Cardiac muscle cell (in vitro differentiated cells and primary cell): ENCODE results near the gene KDM3B. TPM values are rescaled to one million over a fixed set of nuclear protein-coding genes. Genes with fewer than 3 reads are reported as not detected.
A peak's percentile ranks its signal among the peaks of the same experiment; 100 is the strongest.

Source experiments
- DNase-seq, 2 donors: peaks; one replicate each; pipeline versions ENCODE4 v3.0.0 to v3.0.0-alpha.2; 2010 to 2017; ENCODE audit warnings: low read depth in 1 of 2, low spot score in 1 of 2
- H3K27ac ChIP-seq: fragments of 200-600 bp; sonication (generic); 2 replicates; pipeline ENCODE4 v1.5.1; 2016
- H3K27me3 ChIP-seq: fragments of 200-600 bp; sonication (generic); 2 replicates; pipeline ENCODE4 v1.6.0; 2016; ENCODE audit warnings: control low read depth
- H3K36me3 ChIP-seq: fragments of 200-600 bp; sonication (generic); 2 replicates; pipeline ENCODE4 v1.5.1; 2016; ENCODE audit warnings: control low read depth
- H3K4me1 ChIP-seq: fragments of 200-600 bp; sonication (generic); 2 replicates; pipeline ENCODE4 v1.8.1; 2017; ENCODE audit warnings: low read depth, mild to moderate bottlenecking, mixed run types
- H3K4me3 ChIP-seq: fragments of 200-600 bp; sonication (generic); 2 replicates; pipeline ENCODE4 v1.5.1; 2016; ENCODE audit warnings: mild to moderate bottlenecking
- H3K9me3 ChIP-seq: fragments of 200-600 bp; sonication (generic); 2 replicates; pipeline ENCODE4 v1.5.1; 2017; ENCODE audit warnings: low read depth, mild to moderate bottlenecking, control low read depth
- CTCF ChIP-seq: IDR thresholded peaks from 2 replicates; pipeline ENCODE4 v1.5.1; 2012; ENCODE audit warnings: low read depth, mild to moderate bottlenecking, low read length
- polyA plus RNA-seq: library from polyadenylated mRNA; unstranded; fragments of >200 nt; fragmentation: Nextera tagmentation; extraction: Ambion mirVana; gene quantifications from 2 replicates; pipeline ENCODE4 v1.2.1, GENCODE V29; 2016
- total RNA-seq: library from RNA; depleted of rRNA; stranded (reverse); fragments of >200 nt; gene quantifications from 2 replicates; pipeline ENCODE4 v1.2.3, GENCODE V29; 2016

Gene KDM3B
- total and polyA plus RNA-seq, 2 experiments from 2014 or later, result 36.5 to 99.2 TPM

- H3K27ac ChIP-seq, result no peak overlapping the region
- H3K36me3 ChIP-seq, result peaks cover 13% of the 10 kb centered on the region
- no peak for TF ChIP-seq CTCF
- no peaks in the 10 kb centered on the region for H3K27me3 ChIP-seq
- peaks cover 9% of the 10 kb centered on the region for H3K4me1 ChIP-seq
- no peaks in the 10 kb centered on the region for H3K9me3 ChIP-seq
- H3K4me3 ChIP-seq, result peak overlapping the region; percentile 58
- DNase-seq, result no peak
Measured at GRCh38 chr5:138440159-138441073, 87.9 kb downstream of the KDM3B start.

- no peaks in the 10 kb centered on the region for H3K27me3 ChIP-seq
- peaks cover 5% of the 10 kb centered on the region for H3K36me3 ChIP-seq
- no peaks in the 10 kb centered on the region for H3K9me3 ChIP-seq
- no peak for TF ChIP-seq CTCF
- H3K4me1 ChIP-seq, result peaks cover 9% of the 10 kb centered on the region
- no peak for DNase-seq
- no peak overlapping the region for H3K27ac ChIP-seq
- no peak overlapping the region for H3K4me3 ChIP-seq
Measured at GRCh38 chr5:138441221-138441620, 88.7 kb downstream of the KDM3B start.

GRCh38 chr5:138444078-138444773 is 91.7 kb downstream of the KDM3B start:
- Histone ChIP-seq H3K27ac (no peak overlapping the region), H3K9me3 (no peaks in the 10 kb centered on the region), H3K36me3 (no peaks in the 10 kb centered on the region), H3K4me1 (peaks cover 9% of the 10 kb centered on the region), H3K27me3 (no peaks in the 10 kb centered on the region), H3K4me3 (no peak overlapping the region)
- no peak for DNase-seq
- TF ChIP-seq CTCF, result no peak

GRCh38 chr5:138444774-138445546 is 92.5 kb downstream of the KDM3B start:
- Histone ChIP-seq H3K36me3 (no peaks in the 10 kb centered on the region), H3K27me3 (no peaks in the 10 kb centered on the region), H3K27ac (no peak overlapping the region), H3K4me1 (peaks cover 5% of the 10 kb centered on the region), H3K9me3 (no peaks in the 10 kb centered on the region), H3K4me3 (no peak overlapping the region)
- no peak for TF ChIP-seq CTCF
- no peak for DNase-seq

- Histone ChIP-seq H3K4me3 (no peak overlapping the region), H3K9me3 (no peaks in the 10 kb centered on the region), H3K36me3 (no peaks in the 10 kb centered on the region), H3K4me1 (no peaks in the 10 kb centered on the region), H3K27me3 (no peaks in the 10 kb centered on the region), H3K27ac (no peak overlapping the region)
- no peak for DNase-seq
- TF ChIP-seq CTCF, result no peak
Measured at GRCh38 chr5:138445547-138446271, 93.2 kb downstream of the KDM3B start.
